ENCODE data around the gene EPX.

GRCh38 chr17:58232707-58233156, 40.2 kb downstream of the EPX start:
- TF ChIP-seq, protein P1, sequence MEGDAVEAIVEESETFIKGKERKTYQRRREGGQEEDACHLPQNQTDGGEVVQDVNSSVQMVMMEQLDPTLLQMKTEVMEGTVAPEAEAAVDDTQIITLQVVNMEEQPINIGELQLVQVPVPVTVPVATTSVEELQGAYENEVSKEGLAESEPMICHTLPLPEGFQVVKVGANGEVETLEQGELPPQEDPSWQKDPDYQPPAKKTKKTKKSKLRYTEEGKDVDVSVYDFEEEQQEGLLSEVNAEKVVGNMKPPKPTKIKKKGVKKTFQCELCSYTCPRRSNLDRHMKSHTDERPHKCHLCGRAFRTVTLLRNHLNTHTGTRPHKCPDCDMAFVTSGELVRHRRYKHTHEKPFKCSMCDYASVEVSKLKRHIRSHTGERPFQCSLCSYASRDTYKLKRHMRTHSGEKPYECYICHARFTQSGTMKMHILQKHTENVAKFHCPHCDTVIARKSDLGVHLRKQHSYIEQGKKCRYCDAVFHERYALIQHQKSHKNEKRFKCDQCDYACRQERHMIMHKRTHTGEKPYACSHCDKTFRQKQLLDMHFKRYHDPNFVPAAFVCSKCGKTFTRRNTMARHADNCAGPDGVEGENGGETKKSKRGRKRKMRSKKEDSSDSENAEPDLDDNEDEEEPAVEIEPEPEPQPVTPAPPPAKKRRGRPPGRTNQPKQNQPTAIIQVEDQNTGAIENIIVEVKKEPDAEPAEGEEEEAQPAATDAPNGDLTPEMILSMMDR (IDR thresholded peaks at IDR 0.05), result no peak
- TF ChIP-seq POLR2A (IDR thresholded peaks at IDR 0.05), result no peak

All from right lobe of liver (tissue), 4 donors.